Fibroblast of the aortic adventitia (primary cell): ENCODE results near the gene DLAT. TPM values are rescaled to one million over a fixed set of nuclear protein-coding genes. Genes with fewer than 3 reads are reported as not detected.

Experiments used
- DNase-seq: peaks from one replicate; pipeline ENCODE4 v3.0.0-alpha.2; 2010; ENCODE audit warnings: low read depth
- H3K4me3 ChIP-seq: 2 replicates; pipeline ENCODE4 v1.5.1; 2011; ENCODE audit warnings: low read depth, mild to moderate bottlenecking, control low read depth, low read length, moderate library complexity
- CTCF ChIP-seq: IDR thresholded peaks from 2 replicates; pipeline ENCODE4 v1.5.1; 2011; ENCODE audit warnings: mild to moderate bottlenecking, low read length, control low read depth, inconsistent platforms; ENCODE audit not compliant: insufficient read depth
- total RNA-seq: library from RNA; depleted of rRNA; stranded (reverse); fragments of >200 nt; gene quantifications from 2 replicates; pipeline ENCODE4 v1.2.3, GENCODE V29; 2012; ENCODE audit warnings: low replicate concordance

DLAT gene
- total RNA-seq = 16.6 and 35.0 TPM in 2 replicates

DNA sequence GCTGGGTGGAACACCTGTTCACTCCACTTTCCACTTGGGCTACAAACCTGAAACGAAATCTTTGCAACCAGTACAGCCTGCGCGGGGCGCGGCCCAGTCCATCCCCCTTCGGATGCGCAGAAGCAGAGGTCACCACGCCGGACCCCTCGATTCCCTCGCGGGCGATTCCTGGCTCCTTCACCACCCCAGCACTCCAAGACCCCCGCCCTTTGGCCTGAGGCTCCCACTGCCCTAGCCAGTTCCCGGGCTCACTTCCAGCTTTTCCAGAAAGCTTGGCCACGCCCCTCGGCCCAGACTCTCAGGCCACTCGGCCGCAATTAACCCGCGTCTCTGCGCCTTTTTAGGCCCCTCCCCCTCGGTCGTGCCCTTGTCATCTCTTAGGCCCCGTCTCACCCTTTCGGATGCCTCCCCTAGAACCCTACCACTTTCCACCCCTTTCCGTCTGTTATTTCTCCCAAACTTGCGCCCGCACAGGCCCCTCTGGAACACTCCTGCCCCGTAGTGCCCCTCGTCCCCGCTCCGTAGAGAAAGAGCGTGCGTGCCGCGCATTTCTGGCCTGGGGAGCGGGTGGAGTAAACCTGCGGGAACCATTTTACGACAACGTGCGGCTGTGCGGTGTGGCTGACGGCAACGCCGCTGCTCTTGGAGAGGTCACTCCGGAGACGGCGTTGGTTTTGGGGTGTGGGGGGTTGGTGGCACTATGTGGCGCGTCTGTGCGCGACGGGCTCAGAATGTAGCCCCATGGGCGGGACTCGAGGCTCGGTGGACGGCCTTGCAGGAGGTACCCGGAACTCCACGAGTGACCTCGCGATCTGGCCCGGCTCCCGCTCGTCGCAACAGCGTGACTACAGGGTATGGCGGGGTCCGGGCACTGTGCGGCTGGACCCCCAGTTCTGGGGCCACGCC, at the start of gene DLAT:
Gene DLAT, plus strand, starts transcription at position 636 of the 906 bp plus-strand sequence. Its CDS starts 65 bp downstream, at position 701.
- no peak for TF ChIP-seq CTCF
- H3K4me3 ChIP-seq = peak within 1 kb of the TSS; percentile 92
- DNase-seq = peak; percentile 78

GRCh38 chr11:111976119-111976766, 49.0 kb upstream of the DLAT start:
- no peak for DNase-seq
- H3K4me3 ChIP-seq = peak overlapping the region; percentile 84

GRCh38 chr11:111976767-111977145, 48.5 kb upstream of the DLAT start:
- peak overlapping the region; percentile 84 for H3K4me3 ChIP-seq
- no peak for DNase-seq
- TF ChIP-seq CTCF = no peak

More at GRCh38 chr11:111976119-111976766, 49.0 kb upstream of the DLAT start:
- TF ChIP-seq CTCF = no peak

DNA sequence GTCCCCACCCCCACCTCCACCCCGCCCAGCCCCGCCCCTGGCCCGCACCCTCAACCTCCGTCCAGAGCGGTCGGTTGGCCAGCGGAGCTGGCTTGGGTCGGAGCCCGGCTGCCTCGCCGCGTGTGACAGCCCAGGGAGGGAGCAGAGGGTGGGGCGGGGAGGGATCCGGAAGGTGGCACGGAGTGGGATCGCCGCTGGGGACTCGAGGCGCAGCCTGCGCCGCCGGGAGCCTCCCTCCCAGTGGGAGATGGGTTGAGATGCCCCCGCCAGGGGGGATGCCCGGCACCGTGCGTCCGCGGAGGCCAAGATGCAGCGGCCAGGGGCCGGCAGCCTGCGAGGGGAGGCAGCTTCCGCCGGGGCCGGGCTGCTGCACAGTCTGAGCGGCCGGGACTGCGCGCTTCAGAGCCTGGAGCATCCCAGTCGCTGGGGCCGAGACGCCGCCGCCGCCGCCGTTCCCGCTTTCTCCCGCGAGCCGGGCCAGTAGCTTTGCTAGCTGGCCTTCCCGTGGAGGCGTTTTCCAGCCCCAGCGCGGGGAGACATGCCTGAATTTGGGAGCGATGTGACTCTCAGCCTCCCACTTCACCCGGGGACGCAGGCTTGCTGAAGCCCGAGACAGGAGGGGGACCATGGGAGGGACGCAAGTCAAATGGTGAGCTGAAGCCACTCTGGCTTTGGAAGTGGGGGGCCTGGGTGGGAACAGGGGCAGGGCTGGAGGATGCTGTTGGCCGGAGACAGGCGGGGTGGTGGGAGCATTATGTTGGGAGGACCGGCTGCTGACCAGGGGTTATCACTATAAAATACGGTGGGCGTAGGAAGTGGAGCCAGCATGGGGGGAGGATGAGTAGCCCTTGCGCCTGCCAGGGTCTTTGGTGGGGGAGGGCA, 47.8 kb upstream of the DLAT start:
- no peak for DNase-seq
- no peak for TF ChIP-seq CTCF
- H3K4me3 ChIP-seq = peak overlapping the region; percentile 84

- H3K4me3 ChIP-seq = peak overlapping the region; percentile 84
- peak; percentile 76 for DNase-seq
Measured at GRCh38 chr11:111978028-111978771, 47.0 kb upstream of the DLAT start.

More at GRCh38 chr11:111978028-111978771, 47.0 kb upstream of the DLAT start:
- TF ChIP-seq CTCF = peak; percentile 27
